ENCODE data around the gene MTHFR.

DNA sequence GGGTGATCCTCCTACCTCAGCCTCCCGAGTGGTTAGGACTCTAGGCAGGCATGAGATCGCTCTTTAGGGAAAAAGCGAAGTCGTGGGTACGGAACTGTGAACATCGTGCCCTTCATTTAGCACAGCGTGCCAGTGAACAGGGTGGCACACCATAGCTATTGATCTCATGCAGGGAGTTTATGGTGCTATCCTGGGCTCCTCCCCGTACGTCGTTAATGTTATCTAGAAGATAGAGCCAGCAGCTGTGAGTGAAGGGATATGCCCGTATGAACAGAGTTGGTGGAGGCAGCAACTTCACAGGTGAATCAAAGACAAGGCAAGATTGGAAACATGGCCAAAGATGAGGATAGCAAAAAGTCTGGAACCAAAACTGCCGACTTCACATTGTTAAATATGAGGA is 11.4 kb upstream of the MTHFR start:
- TF ChIP-seq, protein P1, sequence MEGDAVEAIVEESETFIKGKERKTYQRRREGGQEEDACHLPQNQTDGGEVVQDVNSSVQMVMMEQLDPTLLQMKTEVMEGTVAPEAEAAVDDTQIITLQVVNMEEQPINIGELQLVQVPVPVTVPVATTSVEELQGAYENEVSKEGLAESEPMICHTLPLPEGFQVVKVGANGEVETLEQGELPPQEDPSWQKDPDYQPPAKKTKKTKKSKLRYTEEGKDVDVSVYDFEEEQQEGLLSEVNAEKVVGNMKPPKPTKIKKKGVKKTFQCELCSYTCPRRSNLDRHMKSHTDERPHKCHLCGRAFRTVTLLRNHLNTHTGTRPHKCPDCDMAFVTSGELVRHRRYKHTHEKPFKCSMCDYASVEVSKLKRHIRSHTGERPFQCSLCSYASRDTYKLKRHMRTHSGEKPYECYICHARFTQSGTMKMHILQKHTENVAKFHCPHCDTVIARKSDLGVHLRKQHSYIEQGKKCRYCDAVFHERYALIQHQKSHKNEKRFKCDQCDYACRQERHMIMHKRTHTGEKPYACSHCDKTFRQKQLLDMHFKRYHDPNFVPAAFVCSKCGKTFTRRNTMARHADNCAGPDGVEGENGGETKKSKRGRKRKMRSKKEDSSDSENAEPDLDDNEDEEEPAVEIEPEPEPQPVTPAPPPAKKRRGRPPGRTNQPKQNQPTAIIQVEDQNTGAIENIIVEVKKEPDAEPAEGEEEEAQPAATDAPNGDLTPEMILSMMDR (conservative IDR thresholded peaks at IDR 0.05) = no peak
- TF ChIP-seq EZH2 (IDR thresholded peaks at IDR 0.05; ENCODE audit: low read depth) = no peak

Measured in PC-9 (cell line).